Thyroid gland (tissue), 4 donors: ENCODE data around the gene DRD2. TPM values are rescaled to one million over a fixed set of nuclear protein-coding genes. Genes with fewer than 3 reads are reported as not detected.

Source experiments
- DNase-seq, 2 donors: peaks; one replicate each; pipeline ENCODE4 v3.0.0-alpha.2; 2019
- H3K27ac ChIP-seq, 3 donors: fragments of 200-600 bp; sonication (generic); 1 replicate in 2 of 3; 2 replicates in 1 of 3; pipeline ENCODE4 v1.5.1; 2016 to 2019; ENCODE audit warnings: mild to moderate bottlenecking in 1 of 3, moderate library complexity in 1 of 3
- H3K27me3 ChIP-seq: fragments of 200-600 bp; sonication (generic); one replicate; pipeline ENCODE4 v1.5.1; 2019
- H3K36me3 ChIP-seq, 2 donors: fragments of 200-600 bp; sonication (generic); one replicate each; pipeline ENCODE4 v1.5.1; 2016 to 2019
- H3K4me1 ChIP-seq, 2 donors: fragments of 200-600 bp; sonication (generic); one replicate each; pipeline ENCODE4 v1.5.1; 2017 to 2019
- H3K4me3 ChIP-seq, 3 donors: fragments of 200-600 bp; sonication (generic); replicated peaks in 1 of 3; 1 replicate in 2 of 3; 2 replicates in 1 of 3; pipeline ENCODE4 v1.5.1; 2016; ENCODE audit warnings: mild to moderate bottlenecking in 1 of 3
- H3K9me3 ChIP-seq: fragments of 200-600 bp; sonication (generic); one replicate; pipeline ENCODE4 v1.5.1; 2017
- POLR2A ChIP-seq, 2 donors: fragments of 450-650 bp; IDR thresholded peaks; one replicate each; pipeline ENCODE4 v1.6.1; 2017; ENCODE audit warnings: antibody characterized with exemption in 2 of 2, mild to moderate bottlenecking in 2 of 2, moderate library complexity in 1 of 2
- WGBS, 2 donors: methylation state at CpG; one replicate each; pipeline ENCODE4 v1.1.5; 2017; 5-methylcytosine and 5-hydroxymethylcytosine counted together
- intact Hi-C: fragments of 100-400 bp; cut with DNase I; formaldehyde crosslinking; loops from one replicate; pipeline ENCODE4 v1.15.1; 2023
- total RNA-seq, 4 donors: library from RNA; depleted of rRNA; stranded (reverse); fragments of >200 nt; gene quantifications; one replicate each; pipeline ENCODE4 v1.2.3, GENCODE V29; 2016
- TF ChIP-seq, protein P1 (sequence below), 6 experiments: fragments of 200-600 bp in 3 of 6; fragments of 450-650 bp in 3 of 6; sonication (generic) in 3 of 6; IDR thresholded peaks; one replicate each; pipeline ENCODE4 v1.5.1; 2016 to 2019; ENCODE audit warnings: antibody characterized with exemption in 6 of 6, mild to moderate bottlenecking in 2 of 6, inconsistent platforms in 1 of 6, moderate library complexity in 1 of 6

Gene DRD2
- total RNA-seq, 4 donors from 2014 or later: 0.20 TPM; not detected in 3

- WGBS, 2 donors: 63 to 68% methylated on average over 7 of the region's 7 CpGs
- H3K9me3 ChIP-seq: no peaks in the 10 kb centered on the region
- intact Hi-C loops: no loop called here
- DNase-seq: no peak
- no peaks in the 10 kb centered on the region for H3K27me3 ChIP-seq
- H3K4me3 ChIP-seq: no peak overlapping the region
- TF ChIP-seq POLR2A (IDR thresholded peaks at IDR 0.05): no peak
- TF ChIP-seq, protein P1, sequence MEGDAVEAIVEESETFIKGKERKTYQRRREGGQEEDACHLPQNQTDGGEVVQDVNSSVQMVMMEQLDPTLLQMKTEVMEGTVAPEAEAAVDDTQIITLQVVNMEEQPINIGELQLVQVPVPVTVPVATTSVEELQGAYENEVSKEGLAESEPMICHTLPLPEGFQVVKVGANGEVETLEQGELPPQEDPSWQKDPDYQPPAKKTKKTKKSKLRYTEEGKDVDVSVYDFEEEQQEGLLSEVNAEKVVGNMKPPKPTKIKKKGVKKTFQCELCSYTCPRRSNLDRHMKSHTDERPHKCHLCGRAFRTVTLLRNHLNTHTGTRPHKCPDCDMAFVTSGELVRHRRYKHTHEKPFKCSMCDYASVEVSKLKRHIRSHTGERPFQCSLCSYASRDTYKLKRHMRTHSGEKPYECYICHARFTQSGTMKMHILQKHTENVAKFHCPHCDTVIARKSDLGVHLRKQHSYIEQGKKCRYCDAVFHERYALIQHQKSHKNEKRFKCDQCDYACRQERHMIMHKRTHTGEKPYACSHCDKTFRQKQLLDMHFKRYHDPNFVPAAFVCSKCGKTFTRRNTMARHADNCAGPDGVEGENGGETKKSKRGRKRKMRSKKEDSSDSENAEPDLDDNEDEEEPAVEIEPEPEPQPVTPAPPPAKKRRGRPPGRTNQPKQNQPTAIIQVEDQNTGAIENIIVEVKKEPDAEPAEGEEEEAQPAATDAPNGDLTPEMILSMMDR (IDR thresholded peaks at IDR 0.05): no peak
- no peak overlapping the region for H3K27ac ChIP-seq
- H3K36me3 ChIP-seq: no peaks in the 10 kb centered on the region
- no peaks in the 10 kb centered on the region for H3K4me1 ChIP-seq
Measured at GRCh38 chr11:113377681-113378412, 97.4 kb downstream of the DRD2 start.

DNA sequence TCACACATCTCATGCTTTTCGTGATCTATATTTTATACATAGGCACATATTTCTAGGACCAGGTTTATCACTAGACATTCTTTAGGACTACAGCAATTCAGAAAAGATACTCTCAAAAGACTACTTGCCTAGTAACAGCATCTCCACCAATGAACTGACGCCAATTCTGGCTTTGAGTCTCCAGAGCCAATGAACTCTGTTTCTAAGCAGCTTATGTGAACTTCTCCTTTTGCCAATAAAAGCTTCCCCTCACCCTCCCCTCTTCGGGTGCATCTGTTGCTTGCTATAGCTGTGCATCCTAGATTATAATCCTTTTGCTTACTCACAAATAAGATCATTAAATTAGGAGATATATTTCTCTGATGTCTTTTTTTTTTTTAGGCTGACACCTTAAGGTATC, 99.0 kb downstream of the DRD2 start:
- 26 to 31% methylated on average over 3 of the region's 3 CpGs for WGBS, 2 donors
- no peak for DNase-seq
- Histone ChIP-seq H3K27me3 (no peaks in the 10 kb centered on the region), H3K36me3 (no peaks in the 10 kb centered on the region), H3K9me3 (no peaks in the 10 kb centered on the region), H3K4me1 (no peaks in the 10 kb centered on the region), H3K4me3 (no peak overlapping the region), H3K27ac (no peak overlapping the region)
- no peak for TF ChIP-seq POLR2A (IDR thresholded peaks at IDR 0.05)
- TF ChIP-seq, protein P1 (IDR thresholded peaks at IDR 0.05): no peak
- intact Hi-C loops: no loop called here

DNA sequence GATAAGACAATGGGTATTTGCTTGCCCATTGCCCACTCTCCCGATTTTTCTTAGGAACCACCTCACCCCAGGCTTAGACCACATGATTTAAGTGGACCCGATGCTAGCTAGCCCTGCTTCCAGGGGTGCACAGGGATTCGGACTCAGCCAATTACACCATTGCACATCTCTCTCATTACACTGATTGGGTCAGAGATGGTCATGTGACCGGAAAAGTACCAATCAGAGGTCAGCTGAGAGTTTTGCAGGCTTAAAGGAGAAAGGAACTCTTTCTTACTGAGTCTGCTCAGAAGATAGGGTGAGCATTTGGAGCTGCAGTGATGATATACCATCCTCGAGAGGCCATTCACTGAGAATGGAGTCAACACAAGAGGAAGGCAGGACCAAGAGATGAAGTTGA, 99.8 kb downstream of the DRD2 start:
- Histone ChIP-seq H3K4me3 (no peak overlapping the region), H3K27me3 (no peaks in the 10 kb centered on the region), H3K9me3 (no peaks in the 10 kb centered on the region), H3K27ac (no peak overlapping the region), H3K36me3 (no peaks in the 10 kb centered on the region), H3K4me1 (no peaks in the 10 kb centered on the region)
- TF ChIP-seq POLR2A (IDR thresholded peaks at IDR 0.05): no peak
- no peak for DNase-seq
- 92 to 96% methylated on average over 5 of the region's 5 CpGs for WGBS, 2 donors
- intact Hi-C loops: no loop called here

- TF ChIP-seq, protein P1 (IDR thresholded peaks at IDR 0.05): no peak
- no peak for TF ChIP-seq POLR2A (IDR thresholded peaks at IDR 0.05)
- Histone ChIP-seq H3K36me3 (peaks cover 0 to under 1% of the 10 kb centered on the region in 2 donors), H3K27me3 (no peaks in the 10 kb centered on the region), H3K27ac (no peak overlapping the region), H3K4me3 (no peak overlapping the region), H3K9me3 (no peaks in the 10 kb centered on the region), H3K4me1 (no peaks in the 10 kb centered on the region)
- WGBS, 2 donors: 85 to 94% methylated on average over 10 of the region's 10 CpGs
- intact Hi-C loops: no loop called here
- no peak for DNase-seq
Measured at GRCh38 chr11:113373981-113374560, 101.1 kb downstream of the DRD2 start.

DNA sequence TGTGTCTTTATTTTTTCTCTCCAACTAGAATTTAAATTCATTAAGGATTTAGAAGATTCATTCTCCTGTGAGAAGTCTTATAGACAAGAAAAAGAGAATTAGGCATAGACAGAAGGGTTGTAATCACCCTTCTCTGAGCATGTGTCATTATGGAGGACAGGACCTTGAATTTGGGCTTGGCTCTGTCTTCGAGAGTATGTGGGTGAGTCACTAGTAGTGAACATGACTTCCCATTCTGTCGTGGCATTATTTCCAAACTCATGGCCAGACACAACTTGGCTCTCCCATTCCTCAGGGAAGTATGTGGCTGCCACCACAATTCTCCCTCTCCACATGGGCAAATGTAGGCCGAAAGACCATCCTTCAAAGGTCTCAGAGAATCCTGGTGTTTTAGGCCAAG, 101.9 kb downstream of the DRD2 start:
- no peak for DNase-seq
- no peaks in the 10 kb centered on the region for H3K4me1 ChIP-seq
- WGBS, 2 donors: 75 to 93% methylated on average over 3 of the region's 3 CpGs
- TF ChIP-seq POLR2A (IDR thresholded peaks at IDR 0.05): no peak
- TF ChIP-seq, protein P1 (IDR thresholded peaks at IDR 0.05): no peak
- intact Hi-C loops: no loop called here
- peaks cover 2 to 9% of the 10 kb centered on the region in 2 donors for H3K36me3 ChIP-seq
- H3K9me3 ChIP-seq: no peaks in the 10 kb centered on the region
- H3K27ac ChIP-seq: no peak overlapping the region
- no peaks in the 10 kb centered on the region for H3K27me3 ChIP-seq
- H3K4me3 ChIP-seq: no peak overlapping the region
